ENCODE measurements around the gene ITGA4. TPM values are rescaled to one million over a fixed set of nuclear protein-coding genes. Genes with fewer than 3 reads are reported as not detected.
"Not testable (repeated sequence)": the region's sequence is repeated elsewhere in the genome, so short reads cannot be mapped to it uniquely, and the experiment has no call there.

Gene ITGA4
- total RNA-seq, 1 experiment from 2014 or later = 4.6 TPM

DNA sequence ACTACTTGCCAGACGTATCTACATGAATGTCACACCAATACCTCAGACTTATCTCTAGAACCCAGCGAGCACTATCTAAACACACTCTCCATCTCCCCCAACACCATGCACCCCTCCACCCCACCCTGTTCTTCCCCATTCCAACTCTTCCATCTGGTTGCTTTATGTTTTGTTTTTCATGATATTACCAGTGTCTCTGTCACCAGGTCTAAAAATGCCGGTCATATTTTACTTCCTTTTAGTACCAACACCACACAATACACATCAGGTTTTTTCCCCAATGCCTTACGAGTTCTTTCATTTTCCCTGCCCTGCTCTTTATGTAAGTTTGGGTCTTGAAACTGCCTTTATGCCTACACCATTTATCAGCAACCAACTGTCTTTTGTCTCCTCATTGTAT is 10.2 kb upstream of the ITGA4 start:
- CTCF ChIA-PET = no interaction called here
- TF ChIP-seq, protein P1, sequence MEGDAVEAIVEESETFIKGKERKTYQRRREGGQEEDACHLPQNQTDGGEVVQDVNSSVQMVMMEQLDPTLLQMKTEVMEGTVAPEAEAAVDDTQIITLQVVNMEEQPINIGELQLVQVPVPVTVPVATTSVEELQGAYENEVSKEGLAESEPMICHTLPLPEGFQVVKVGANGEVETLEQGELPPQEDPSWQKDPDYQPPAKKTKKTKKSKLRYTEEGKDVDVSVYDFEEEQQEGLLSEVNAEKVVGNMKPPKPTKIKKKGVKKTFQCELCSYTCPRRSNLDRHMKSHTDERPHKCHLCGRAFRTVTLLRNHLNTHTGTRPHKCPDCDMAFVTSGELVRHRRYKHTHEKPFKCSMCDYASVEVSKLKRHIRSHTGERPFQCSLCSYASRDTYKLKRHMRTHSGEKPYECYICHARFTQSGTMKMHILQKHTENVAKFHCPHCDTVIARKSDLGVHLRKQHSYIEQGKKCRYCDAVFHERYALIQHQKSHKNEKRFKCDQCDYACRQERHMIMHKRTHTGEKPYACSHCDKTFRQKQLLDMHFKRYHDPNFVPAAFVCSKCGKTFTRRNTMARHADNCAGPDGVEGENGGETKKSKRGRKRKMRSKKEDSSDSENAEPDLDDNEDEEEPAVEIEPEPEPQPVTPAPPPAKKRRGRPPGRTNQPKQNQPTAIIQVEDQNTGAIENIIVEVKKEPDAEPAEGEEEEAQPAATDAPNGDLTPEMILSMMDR (conservative IDR thresholded peaks at IDR 0.05; ENCODE audit: low read depth, low read length) = no peak
- no peak for TF ChIP-seq EZH2 (IDR thresholded peaks at IDR 0.05; ENCODE audit: borderline replicate concordance, low read depth, low read length, poor library complexity, severe bottlenecking)
- no TSS peak for BruUV-seq (replicated peaks)
- H3K27ac ChIP-seq (ENCODE audit: low read depth, low read length, poor library complexity, severe bottlenecking) = no peak overlapping the region
- POLR2A ChIA-PET (ENCODE audit: low non-redundant PET) = no interaction called here
- DNase-seq (ENCODE audit: low spot score) = no peak
- H3K4me3 ChIP-seq (ENCODE audit: low read depth, low read length, poor library complexity, severe bottlenecking) = no peak overlapping the region
- H3K36me3 ChIP-seq (ENCODE audit: insufficient read depth, low read length, poor library complexity, severe bottlenecking) = no peaks in the 10 kb centered on the region
- H3K4me1 ChIP-seq (ENCODE audit: insufficient read depth, low read length, poor library complexity, severe bottlenecking) = no peaks in the 10 kb centered on the region
- intact Hi-C loops (cut with micrococcal nuclease; ENCODE audit: unreplicated experiment) = no loop called here
- no peaks in the 10 kb centered on the region for H3K9me3 ChIP-seq (ENCODE audit: low read depth, low read length, poor library complexity, severe bottlenecking)
- H3K27me3 ChIP-seq (replicated peaks; ENCODE audit: insufficient read depth, low read depth, low read length, poor library complexity) = no peaks in the 10 kb centered on the region

DNA sequence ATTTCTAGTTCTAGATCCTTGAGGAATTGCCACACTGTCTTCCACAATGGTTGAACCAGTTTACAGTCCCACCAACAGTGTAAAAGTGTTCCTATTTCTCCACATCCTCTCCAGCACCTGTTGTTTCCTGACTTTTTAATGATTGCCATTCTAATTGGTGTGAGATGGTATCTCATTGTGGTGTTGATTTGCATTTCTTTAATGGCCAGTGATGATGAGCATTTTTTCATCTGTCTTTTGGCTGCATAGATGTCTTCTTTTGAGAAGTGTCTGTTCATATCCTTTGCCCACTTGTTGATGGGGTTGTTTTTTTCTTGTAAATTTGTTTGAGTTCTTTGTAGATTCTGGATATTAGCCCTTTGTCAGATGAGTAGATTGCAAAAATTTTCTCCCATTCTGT is 7.9 kb upstream of the ITGA4 start:
- H3K36me3 ChIP-seq (ENCODE audit: insufficient read depth, low read length, poor library complexity, severe bottlenecking); intact Hi-C loops (cut with micrococcal nuclease; ENCODE audit: unreplicated experiment); H3K27ac ChIP-seq (ENCODE audit: low read depth, low read length, poor library complexity, severe bottlenecking); H3K27me3 ChIP-seq (replicated peaks; ENCODE audit: insufficient read depth, low read depth, low read length, poor library complexity); CTCF ChIA-PET; H3K4me1 ChIP-seq (ENCODE audit: insufficient read depth, low read length, poor library complexity, severe bottlenecking); H3K9me3 ChIP-seq (ENCODE audit: low read depth, low read length, poor library complexity, severe bottlenecking); POLR2A ChIA-PET (ENCODE audit: low non-redundant PET); BruUV-seq (replicated peaks); H3K4me3 ChIP-seq (ENCODE audit: low read depth, low read length, poor library complexity, severe bottlenecking); DNase-seq (ENCODE audit: low spot score): not testable (repeated sequence)

DNA sequence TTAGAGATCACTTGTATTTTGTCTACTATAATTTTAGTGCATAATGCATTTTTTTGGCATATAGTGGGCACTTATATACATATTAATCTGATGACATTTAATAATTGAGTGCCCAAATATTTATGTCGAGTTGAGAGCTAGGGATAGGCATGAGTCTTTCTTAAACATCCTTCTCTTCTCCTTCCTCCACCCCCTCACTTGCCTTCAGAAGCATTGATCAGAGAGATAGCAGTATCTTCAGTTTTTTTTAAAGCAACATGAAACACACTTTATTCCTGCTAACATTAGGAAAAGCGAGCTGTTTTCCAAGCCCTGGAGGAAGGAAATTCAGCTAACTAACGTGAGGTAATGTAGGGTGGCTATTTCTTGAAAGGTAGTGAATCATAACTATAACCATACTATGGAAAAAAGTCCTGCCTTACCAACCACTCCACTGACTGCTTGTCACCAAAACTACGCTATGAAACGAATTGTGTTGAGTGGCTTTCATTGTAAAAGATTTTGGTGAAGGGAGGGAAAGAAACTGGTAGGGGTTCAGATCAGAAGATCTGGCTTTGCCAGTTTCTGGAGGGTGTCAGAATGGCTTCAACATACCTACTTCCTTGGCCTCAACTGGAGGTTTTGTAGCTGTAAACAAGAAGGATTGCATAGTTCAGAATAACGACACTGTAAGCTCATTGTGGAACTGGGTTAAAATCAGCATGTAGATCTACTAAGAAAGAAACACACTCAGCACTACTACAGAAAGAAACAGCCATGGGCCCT is 2.3 kb upstream of the ITGA4 start:
- H3K27me3 ChIP-seq (replicated peaks; ENCODE audit: insufficient read depth, low read depth, low read length, poor library complexity) = peaks cover 7% of the 10 kb centered on the region
- POLR2A ChIA-PET (ENCODE audit: low non-redundant PET) = no interaction called here
- TF ChIP-seq, protein P1 (conservative IDR thresholded peaks at IDR 0.05; ENCODE audit: low read depth, low read length) = no peak
- TF ChIP-seq EZH2 (IDR thresholded peaks at IDR 0.05; ENCODE audit: borderline replicate concordance, low read depth, low read length, poor library complexity, severe bottlenecking) = no peak
- H3K4me3 ChIP-seq (ENCODE audit: low read depth, low read length, poor library complexity, severe bottlenecking) = no peak overlapping the region
- H3K9me3 ChIP-seq (ENCODE audit: low read depth, low read length, poor library complexity, severe bottlenecking) = no peaks in the 10 kb centered on the region
- no peak for DNase-seq (ENCODE audit: low spot score)
- no peak overlapping the region for H3K27ac ChIP-seq (ENCODE audit: low read depth, low read length, poor library complexity, severe bottlenecking)
- CTCF ChIA-PET = no interaction called here
- BruUV-seq (replicated peaks) = no TSS peak
- intact Hi-C loops (cut with micrococcal nuclease; ENCODE audit: unreplicated experiment) = loop anchor here (10.0 kb wide), 1 partner anchor 260 kb away; no protein-coding TSS in a partner anchor
- no peaks in the 10 kb centered on the region for H3K4me1 ChIP-seq (ENCODE audit: insufficient read depth, low read length, poor library complexity, severe bottlenecking)
- no peaks in the 10 kb centered on the region for H3K36me3 ChIP-seq (ENCODE audit: insufficient read depth, low read length, poor library complexity, severe bottlenecking)

DNA sequence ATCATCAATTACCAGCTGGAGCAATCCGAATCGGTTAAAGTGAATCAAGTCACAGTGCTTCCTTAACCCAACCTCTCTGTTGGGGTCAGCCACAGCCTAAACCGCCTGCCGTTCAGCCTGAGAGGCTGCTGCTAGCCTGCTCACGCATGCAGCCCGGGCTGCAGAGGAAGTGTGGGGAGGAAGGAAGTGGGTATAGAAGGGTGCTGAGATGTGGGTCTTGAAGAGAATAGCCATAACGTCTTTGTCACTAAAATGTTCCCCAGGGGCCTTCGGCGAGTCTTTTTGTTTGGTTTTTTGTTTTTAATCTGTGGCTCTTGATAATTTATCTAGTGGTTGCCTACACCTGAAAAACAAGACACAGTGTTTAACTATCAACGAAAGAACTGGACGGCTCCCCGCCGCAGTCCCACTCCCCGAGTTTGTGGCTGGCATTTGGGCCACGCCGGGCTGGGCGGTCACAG is 496 bp upstream of the ITGA4 start:
- DNase-seq (ENCODE audit: low spot score) = peak; percentile 22
- Histone ChIP-seq H3K9me3 (ENCODE audit: low read depth, low read length, poor library complexity, severe bottlenecking) (no peaks in the 10 kb centered on the region), H3K27me3 (replicated peaks; ENCODE audit: insufficient read depth, low read depth, low read length, poor library complexity) (peaks cover 7% of the 10 kb centered on the region), H3K27ac (ENCODE audit: low read depth, low read length, poor library complexity, severe bottlenecking) (no peak overlapping the region), H3K36me3 (ENCODE audit: insufficient read depth, low read length, poor library complexity, severe bottlenecking) (no peaks in the 10 kb centered on the region), H3K4me3 (ENCODE audit: low read depth, low read length, poor library complexity, severe bottlenecking) (peak overlapping the region; percentile 56), H3K4me1 (ENCODE audit: insufficient read depth, low read length, poor library complexity, severe bottlenecking) (no peaks in the 10 kb centered on the region)
- no TSS peak for BruUV-seq (replicated peaks)
- CTCF ChIA-PET = interaction anchor here (1.5 kb wide), 1 partner anchor 259 kb away, joined by 9 read pairs; no protein-coding TSS in a partner anchor
- POLR2A ChIA-PET (ENCODE audit: low non-redundant PET) = no interaction called here
- TF ChIP-seq EZH2 (IDR thresholded peaks at IDR 0.05; ENCODE audit: borderline replicate concordance, low read depth, low read length, poor library complexity, severe bottlenecking) = no peak
- TF ChIP-seq, protein P1 (conservative IDR thresholded peaks at IDR 0.05; ENCODE audit: low read depth, low read length) = no peak
- intact Hi-C loops (cut with micrococcal nuclease; ENCODE audit: unreplicated experiment) = loop anchor here (2.0 to 10.0 kb wide), 2 partner anchors 258 to 352 kb away; no protein-coding TSS in a partner anchor

Data from A673 (cell line).